Raji (cell line): Measurements from ENCODE around the gene STYXL1.

ENCODE experiments used
- POLR2A ChIP-seq: IDR thresholded peaks from 2 replicates; pipeline ENCODE4 v1.6.1; 2011; ENCODE audit warnings: low read depth, low read length, control low read depth; ENCODE audit not compliant: insufficient read depth

Gene STYXL1

GRCh38 chr7:75988568-75989499 is 59.0 kb downstream of the STYXL1 start:
- TF ChIP-seq POLR2A: no peak

GRCh38 chr7:75987805-75988567 is 59.8 kb downstream of the STYXL1 start:
- no peak for TF ChIP-seq POLR2A

DNA sequence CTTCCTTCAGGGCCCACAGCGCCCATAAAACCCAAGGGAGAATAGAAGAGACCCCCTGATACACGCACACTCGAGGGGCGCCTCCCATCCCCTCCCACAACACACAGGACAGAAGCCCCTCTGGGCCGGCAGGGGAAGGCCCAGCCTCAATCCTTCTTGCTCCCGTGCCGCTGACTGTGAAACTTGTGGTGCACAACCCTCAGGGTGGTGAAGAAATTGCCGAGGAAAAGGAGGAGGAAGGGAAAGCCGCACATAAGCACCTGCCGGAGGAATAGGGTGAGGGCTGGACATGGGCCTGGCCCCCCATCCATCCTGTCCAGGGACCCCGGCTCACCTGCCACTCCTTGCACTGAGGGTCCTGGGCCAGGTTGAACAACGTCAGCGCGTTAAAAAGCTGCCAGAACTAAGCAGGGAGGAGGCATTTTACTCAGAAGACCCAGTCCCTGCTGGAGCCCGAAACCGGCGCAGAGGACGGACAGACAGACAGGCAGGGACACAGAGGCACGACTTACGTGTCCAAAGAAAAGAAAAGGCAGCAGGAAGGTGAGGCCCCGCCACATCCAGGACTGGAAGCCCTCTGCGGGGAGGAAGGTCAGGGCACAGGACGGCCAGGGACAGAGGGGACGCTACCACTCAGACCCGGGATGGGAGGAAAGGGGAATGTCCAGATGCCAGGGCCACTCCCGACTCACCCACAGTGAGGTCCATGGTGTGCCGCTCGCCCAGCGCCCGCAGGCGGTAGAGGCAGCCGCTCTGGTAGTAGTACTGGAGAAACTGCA is 60.6 kb downstream of the STYXL1 start:
- TF ChIP-seq POLR2A: no peak

DNA sequence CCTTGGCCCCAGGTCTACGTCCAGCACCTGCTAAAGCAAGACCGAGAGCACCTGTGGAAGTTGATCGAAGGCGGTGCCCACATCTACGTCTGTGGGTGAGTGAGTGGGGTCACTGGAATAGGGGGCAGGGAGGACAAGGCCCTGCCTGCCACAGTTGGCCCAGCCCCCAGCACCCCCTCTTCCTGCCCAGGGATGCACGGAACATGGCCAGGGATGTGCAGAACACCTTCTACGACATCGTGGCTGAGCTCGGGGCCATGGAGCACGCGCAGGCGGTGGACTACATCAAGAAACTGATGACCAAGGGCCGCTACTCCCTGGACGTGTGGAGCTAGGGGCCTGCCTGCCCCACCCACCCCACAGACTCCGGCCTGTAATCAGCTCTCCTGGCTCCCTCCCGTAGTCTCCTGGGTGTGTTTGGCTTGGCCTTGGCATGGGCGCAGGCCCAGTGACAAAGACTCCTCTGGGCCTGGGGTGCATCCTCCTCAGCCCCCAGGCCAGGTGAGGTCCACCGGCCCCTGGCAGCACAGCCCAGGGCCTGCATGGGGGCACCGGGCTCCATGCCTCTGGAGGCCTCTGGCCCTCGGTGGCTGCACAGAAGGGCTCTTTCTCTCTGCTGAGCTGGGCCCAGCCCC is 61.5 kb downstream of the STYXL1 start:
- no peak for TF ChIP-seq POLR2A

GRCh38 chr7:75985518-75986146 is 62.2 kb downstream of the STYXL1 start:
- TF ChIP-seq POLR2A: no peak

- TF ChIP-seq POLR2A: no peak
Measured at GRCh38 chr7:75985009-75985517, 62.7 kb downstream of the STYXL1 start.

GRCh38 chr7:75984130-75985008 is 63.4 kb downstream of the STYXL1 start:
- no peak for TF ChIP-seq POLR2A

GRCh38 chr7:75983471-75984129 is 64.2 kb downstream of the STYXL1 start:
- TF ChIP-seq POLR2A: no peak

DNA sequence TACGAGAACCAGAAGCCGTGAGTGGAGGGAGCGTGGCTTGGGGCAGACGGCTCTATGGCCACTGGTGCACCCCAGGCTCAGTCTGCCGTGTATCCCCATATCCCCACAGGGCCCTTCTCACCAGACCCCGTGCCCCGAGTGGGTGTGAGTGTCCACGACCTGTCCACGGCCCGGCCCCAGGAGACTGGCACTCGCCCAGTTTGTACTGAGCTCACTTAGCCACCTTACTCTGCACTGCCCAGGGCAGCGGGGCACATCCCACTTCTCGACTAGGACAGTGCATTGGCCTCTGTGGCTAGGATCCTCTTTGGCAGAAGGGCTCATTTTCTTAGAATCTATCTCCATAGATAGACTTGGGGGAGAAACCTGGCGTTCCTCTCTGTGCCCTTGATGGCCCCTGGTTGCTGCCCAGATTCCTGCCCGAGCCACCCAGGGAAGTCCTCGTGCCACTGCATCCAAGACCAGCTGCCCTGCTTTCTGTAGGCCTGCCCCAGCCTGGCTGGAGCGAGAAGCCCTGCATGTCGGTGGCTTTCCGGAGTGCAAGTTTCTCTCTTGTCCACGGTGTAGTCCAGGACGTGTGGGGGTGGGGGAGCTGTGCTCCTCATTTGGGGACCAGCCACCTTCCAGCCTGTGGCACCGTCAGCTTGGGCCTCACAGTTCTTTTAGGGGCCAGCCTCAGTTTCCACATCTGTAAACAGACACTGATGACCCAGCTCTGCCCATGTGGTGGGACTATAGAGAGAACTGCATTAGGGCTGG is 65.3 kb downstream of the STYXL1 start:
- TF ChIP-seq POLR2A: no peak

DNA sequence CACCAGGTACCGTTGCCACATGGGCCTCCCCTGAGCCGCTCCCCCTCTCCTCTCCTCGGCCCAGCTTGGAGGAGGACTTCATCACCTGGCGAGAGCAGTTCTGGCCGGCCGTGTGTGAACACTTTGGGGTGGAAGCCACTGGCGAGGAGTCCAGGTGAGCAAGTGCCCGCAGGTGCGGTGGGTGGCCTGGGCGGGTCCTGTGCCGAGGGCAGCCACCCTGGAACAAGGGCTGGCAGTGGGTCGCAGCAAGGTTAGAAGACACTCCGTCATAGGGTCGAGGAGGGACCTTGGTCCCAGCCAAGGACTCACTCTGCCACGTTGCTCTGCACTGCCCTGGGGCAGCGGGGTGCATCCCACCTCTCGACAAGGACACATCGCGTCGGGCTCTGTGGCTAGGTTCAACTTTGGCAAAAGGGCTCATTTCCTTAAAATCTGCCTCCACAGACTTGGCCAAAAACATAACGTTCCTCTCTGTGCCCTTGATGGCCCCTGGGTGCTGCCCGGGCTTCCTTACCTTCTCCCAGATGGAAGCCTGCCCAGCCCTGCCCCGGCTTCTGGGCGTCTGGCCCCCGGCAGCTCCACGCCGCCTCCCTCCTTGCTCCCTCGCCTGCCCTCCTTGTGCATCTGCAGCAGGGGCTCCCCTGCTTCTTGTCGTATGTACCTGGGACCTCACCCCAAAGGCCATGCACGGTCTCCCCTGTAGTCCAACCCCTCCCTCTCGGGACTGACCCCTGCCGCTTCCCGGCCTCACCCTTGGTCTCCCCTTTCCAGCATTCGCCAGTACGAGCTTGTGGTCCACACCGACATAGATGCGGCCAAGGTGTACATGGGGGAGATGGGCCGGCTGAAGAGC is 66.1 kb downstream of the STYXL1 start:
- TF ChIP-seq POLR2A: no peak

- TF ChIP-seq POLR2A: no peak
Measured at GRCh38 chr7:75981203-75981452, 66.7 kb downstream of the STYXL1 start.
